IMR-90 (cell line): ENCODE data around the gene CTSO. TPM values are rescaled to one million over a fixed set of nuclear protein-coding genes. Genes with fewer than 3 reads are reported as not detected.

Experiments
- ATAC-seq: fragments of 200-7000 bp; cut with Tn5 transposase; 2 replicates; pipeline ENCODE4 v1.9.1; 2020; ENCODE audit warnings: low read depth, mild to moderate bottlenecking, moderate library complexity
- BruUV-seq: library from RNA; stranded (reverse); fragments of 400-500 nt; replicated peaks from 2 replicates; lab custom pipeline; 2021; lab: Mats Ljungman, UMichigan
- CTCF ChIA-PET: fragments of 300-600 bp; formaldehyde crosslinking; extraction: SDS; loops from one replicate; lab custom pipeline; 2021; ENCODE audit warnings: antibody characterized with exemption; lab: Yijun Ruan, JAX
- POLR2A ChIA-PET: fragments of 300-600 bp; sonication (Branson Sonifier 250); formaldehyde crosslinking; loops from one replicate; lab custom pipeline; 2022; ENCODE audit warnings: antibody characterized with exemption; ENCODE audit not compliant: unreplicated experiment; lab: Charles Lee
- DNase-seq: peaks from one replicate; pipeline ENCODE4 v3.0.0; 2013
- H2AFZ ChIP-seq: replicated peaks from 2 replicates; pipeline ENCODE3; 2013; ENCODE audit warnings: low read length, mild to moderate bottlenecking; ENCODE audit not compliant: poor library complexity
- H2AK5ac ChIP-seq: 2 replicates; pipeline ENCODE4 v1.6.1; 2013; ENCODE audit warnings: low read depth, low read length, inconsistent platforms
- H2AK9ac ChIP-seq: replicated peaks from 2 replicates; pipeline ENCODE3; 2013; ENCODE audit warnings: mild to moderate bottlenecking, low read depth, low read length, moderate library complexity; ENCODE audit not compliant: poor library complexity
- H2BK120ac ChIP-seq: 2 replicates; pipeline ENCODE4 v1.6.1; 2013; ENCODE audit warnings: low read depth, low read length, inconsistent platforms
- H2BK15ac ChIP-seq: 3 replicates; pipeline ENCODE4 v1.6.1; 2013; ENCODE audit warnings: low read depth, low read length, inconsistent platforms
- H2BK20ac ChIP-seq: 2 replicates; pipeline ENCODE4 v1.6.1; 2013; ENCODE audit warnings: low read depth, mild to moderate bottlenecking, inconsistent platforms, low read length, moderate library complexity
- H2BK5ac ChIP-seq: 2 replicates; pipeline ENCODE4 v1.6.1; 2013; ENCODE audit warnings: mild to moderate bottlenecking, low read depth, low read length, inconsistent platforms; ENCODE audit not compliant: poor library complexity, severe bottlenecking
- H3K14ac ChIP-seq: replicated peaks from 2 replicates; pipeline ENCODE4 v1.6.1; 2013; ENCODE audit warnings: low read depth, low read length, inconsistent platforms
- H3K18ac ChIP-seq: 2 replicates; pipeline ENCODE4 v1.6.1; 2013; ENCODE audit warnings: low read depth, low read length, control low read depth
- H3K23ac ChIP-seq: 2 replicates; pipeline ENCODE4 v1.6.1; 2013; ENCODE audit warnings: low read depth, low read length, inconsistent platforms
- H3K27ac ChIP-seq: 2 replicates; pipeline ENCODE4 v1.5.1; 2013; ENCODE audit warnings: mild to moderate bottlenecking, control low read depth, low read length; ENCODE audit not compliant: insufficient read depth
- H3K27me3 ChIP-seq: 2 replicates; pipeline ENCODE4 v1.6.1; 2013; ENCODE audit warnings: low read length; ENCODE audit not compliant: control insufficient read depth, insufficient read depth
- H3K36me3 ChIP-seq: 2 replicates; pipeline ENCODE4 v1.6.1; 2013; ENCODE audit warnings: low read length, mixed read lengths; ENCODE audit not compliant: control insufficient read depth, insufficient read depth
- H3K4ac ChIP-seq: 2 replicates; pipeline ENCODE4 v1.6.1; 2013; ENCODE audit warnings: low read depth, low read length, inconsistent platforms
- H3K4me1 ChIP-seq: 2 replicates; pipeline ENCODE4 v1.6.1; 2013; ENCODE audit warnings: low read length, mixed read lengths; ENCODE audit not compliant: control insufficient read depth, insufficient read depth
- H3K4me2 ChIP-seq: 2 replicates; pipeline ENCODE4 v1.6.1; 2013; ENCODE audit warnings: low read depth, mild to moderate bottlenecking, control low read depth, low read length, moderate library complexity
- H3K4me3 ChIP-seq: 2 replicates; pipeline ENCODE4 v1.5.1; 2013; ENCODE audit warnings: low read depth, mild to moderate bottlenecking, control low read depth, low read length, moderate library complexity; ENCODE audit not compliant: insufficient read depth
- H3K56ac ChIP-seq: 2 replicates; pipeline ENCODE4 v1.6.1; 2013; ENCODE audit warnings: low read length, inconsistent platforms; ENCODE audit not compliant: insufficient read depth; ENCODE audit errors: extremely low read depth
- H3K79me1 ChIP-seq, 2 experiments: 2 replicates each; pipeline ENCODE4 v1.6.1; 2013; ENCODE audit warnings: low read length in 2 of 2, inconsistent platforms in 1 of 2, low read depth in 1 of 2
- H3K9ac ChIP-seq: 2 replicates; pipeline ENCODE4 v1.6.1; 2013; ENCODE audit warnings: low read depth, low read length, control low read depth
- H3K9me1 ChIP-seq: 2 replicates; pipeline ENCODE4 v1.6.1; 2013; ENCODE audit warnings: low read length, inconsistent platforms; ENCODE audit not compliant: insufficient read depth
- H3K9me3 ChIP-seq: 2 replicates; pipeline ENCODE4 v1.6.1; 2013; ENCODE audit warnings: low read length; ENCODE audit not compliant: control insufficient read depth, insufficient read depth
- H4K20me1 ChIP-seq: 2 replicates; pipeline ENCODE4 v1.6.1; 2013; ENCODE audit warnings: low read length, inconsistent platforms; ENCODE audit not compliant: insufficient read depth
- H4K5ac ChIP-seq: 2 replicates; pipeline ENCODE4 v1.6.1; 2013; ENCODE audit warnings: mild to moderate bottlenecking, low read depth, low read length, control low read depth
- H4K8ac ChIP-seq, 2 experiments: 2 replicates each; pipeline ENCODE4 v1.6.1; 2013; ENCODE audit warnings: low read depth in 2 of 2, low read length in 2 of 2, control low read depth in 1 of 2, inconsistent platforms in 1 of 2
- H4K91ac ChIP-seq: 2 replicates; pipeline ENCODE4 v1.6.1; 2013; ENCODE audit warnings: low read depth, low read length, inconsistent platforms; ENCODE audit not compliant: insufficient read depth
- BHLHE40 ChIP-seq: fragments of 150-350 bp; IDR thresholded peaks from 2 replicates; pipeline ENCODE4 v1.6.1; 2016; ENCODE audit warnings: mild to moderate bottlenecking, low read depth, low read length
- CEBPB ChIP-seq: IDR thresholded peaks from 2 replicates; pipeline ENCODE4 v1.6.1; 2012; ENCODE audit warnings: low read depth, low read length, improper control_type of control experiment
- CHD1 ChIP-seq: IDR thresholded peaks from 2 replicates; pipeline ENCODE4 v1.6.1; 2012; ENCODE audit warnings: low read depth, low read length, improper control_type of control experiment
- FOS ChIP-seq: fragments of 150-350 bp; IDR thresholded peaks from 2 replicates; pipeline ENCODE4 v1.6.1; 2016; ENCODE audit warnings: low read depth, low read length
- MAFK ChIP-seq: IDR thresholded peaks from 2 replicates; pipeline ENCODE4 v1.6.1; 2012; ENCODE audit warnings: low read depth, low read length, improper control_type of control experiment
- MAZ ChIP-seq: IDR thresholded peaks from 2 replicates; pipeline ENCODE4 v1.6.1; 2012; ENCODE audit warnings: low read depth, mild to moderate bottlenecking, low read length, improper control_type of control experiment, moderate library complexity, borderline replicate concordance
- MXI1 ChIP-seq: IDR thresholded peaks from 2 replicates; pipeline ENCODE4 v1.6.1; 2012; ENCODE audit warnings: low read depth, mild to moderate bottlenecking, low read length, moderate library complexity, borderline replicate concordance
- NFE2L2 ChIP-seq: fragments of 150-350 bp; IDR thresholded peaks from 2 replicates; pipeline ENCODE4 v1.6.1; 2016; ENCODE audit warnings: low read depth, mild to moderate bottlenecking, low read length
- POLR2A ChIP-seq: IDR thresholded peaks from 2 replicates; pipeline ENCODE4 v1.6.1; 2012; ENCODE audit warnings: mild to moderate bottlenecking, low read depth, low read length
- RAD21 ChIP-seq: IDR thresholded peaks from 2 replicates; pipeline ENCODE4 v1.6.1; 2012; ENCODE audit warnings: low read length, improper control_type of control experiment
- RCOR1 ChIP-seq: IDR thresholded peaks from 2 replicates; pipeline ENCODE4 v1.6.1; 2012; ENCODE audit warnings: mild to moderate bottlenecking, low read length, improper control_type of control experiment; ENCODE audit not compliant: insufficient replicate concordance
- RFX5 ChIP-seq: IDR thresholded peaks from 2 replicates; pipeline ENCODE4 v1.8.0; 2012; ENCODE audit warnings: low read depth, mild to moderate bottlenecking, low read length, moderate library complexity
- SMC3 ChIP-seq: fragments of 150-350 bp; IDR thresholded peaks from 2 replicates; pipeline ENCODE4 v1.6.1; 2016; ENCODE audit warnings: low read depth, mild to moderate bottlenecking, antibody characterized with exemption, low read length, moderate library complexity
- WGBS, 2 experiments: methylation state at CpG; one replicate each; pipeline versions ENCODE4 v1.1.5 to v1.1.7; 2013; ENCODE audit warnings: missing lambda C conversion rate in 2 of 2; ENCODE audit not compliant: insufficient read length in 1 of 2; ENCODE audit errors: extremely low coverage in 2 of 2; 5-methylcytosine and 5-hydroxymethylcytosine counted together
- dilution Hi-C: fragments of 300-500 bp; cut with HindIII; formaldehyde crosslinking; loops from one replicate; pipeline ENCODE4 v1.14.3; 2018; ENCODE audit warnings: low sequenced_read_pairs; ENCODE audit not compliant: unreplicated experiment
- in situ Hi-C: fragments of 300-500 bp; cut with MboI; formaldehyde crosslinking; loops from 3 replicates; pipeline ENCODE4 v1.14.3; 2019; ENCODE audit warnings: low sequenced_read_pairs, inconsistent platforms, mixed read lengths
- intact Hi-C: fragments of 100-400 bp; cut with micrococcal nuclease; formaldehyde crosslinking; loops from 2 replicates; pipeline ENCODE4 v1.10.0; 2022
- polyA plus RNA-seq, 3 experiments: library from polyadenylated mRNA; depleted of rRNA; stranded (reverse); fragments of >200 nt; gene quantifications; 2 replicates each; pipeline ENCODE4 v1.2.3, GENCODE V29; 2012; ENCODE audit warnings: low replicate concordance in 1 of 3
- total RNA-seq: library from RNA; depleted of rRNA; stranded (reverse); fragments of >200 nt; gene quantifications from 2 replicates; pipeline ENCODE4 v1.2.3, GENCODE V29; 2012
- TF ChIP-seq, protein P1 (sequence below): fragments of 150-350 bp; IDR thresholded peaks from 2 replicates; pipeline ENCODE4 v1.6.1; 2017; ENCODE audit warnings: mild to moderate bottlenecking, antibody characterized with exemption, low read length, low read depth
- TF ChIP-seq, protein P2 (sequence below): fragments of 150-350 bp; IDR thresholded peaks from 2 replicates; pipeline ENCODE4 v1.6.1; 2016; ENCODE audit warnings: low read depth, mild to moderate bottlenecking, low read length, moderate library complexity, borderline replicate concordance
- TF ChIP-seq, protein P3 (sequence below): conservative IDR thresholded peaks from 2 replicates; pipeline ENCODE4 v1.5.1; 2012; ENCODE audit warnings: mild to moderate bottlenecking, low read depth, low read length, improper control_type of control experiment

CTSO gene
- total and polyA plus RNA-seq, 2 of the 4 experiments (the other 2 are of a cell fraction): 2.9 to 3.9 TPM

DNA sequence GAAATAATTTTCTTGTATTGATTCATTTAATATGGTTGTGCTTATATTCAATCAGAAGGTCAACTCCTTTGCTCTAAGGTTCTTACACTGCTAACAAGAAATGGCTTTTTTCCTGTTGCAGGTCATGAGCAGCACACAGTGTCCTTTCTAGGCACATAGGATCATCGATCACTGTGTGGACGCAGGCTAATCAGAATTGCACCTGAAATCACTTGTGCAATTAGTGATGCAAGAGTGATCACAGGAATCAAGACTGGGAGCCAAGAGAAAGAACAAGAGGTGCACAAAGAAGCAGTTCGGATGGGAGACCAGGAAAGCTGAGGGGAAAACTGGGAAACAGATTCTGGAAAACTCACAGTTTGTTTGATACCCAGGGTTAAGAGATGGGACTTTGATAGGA lies 29.0 kb downstream of the CTSO start:
- Histone ChIP-seq H2BK20ac (no peak overlapping the region), H3K4me1 (no peaks in the 10 kb centered on the region), H3K9ac (no peak overlapping the region), H4K5ac (no peak overlapping the region), H3K23ac (no peak overlapping the region), H4K91ac (no peak overlapping the region), H4K8ac (no peak overlapping the region), H3K4me2 (no peak overlapping the region), H3K9me3 (no peaks in the 10 kb centered on the region), H3K4me3 (no peak overlapping the region), H2BK15ac (no peak overlapping the region), H3K56ac (peak overlapping the region; percentile 10; the same call in 1 of the 2 replicates), H2AK5ac (no peak overlapping the region), H3K9me1 (no peaks in the 10 kb centered on the region), H2AK9ac (no peak overlapping the region), H3K79me1 (no peaks in the 10 kb centered on the region), H3K4ac (no peak overlapping the region), H2BK120ac (no peak overlapping the region), H4K20me1 (no peaks in the 10 kb centered on the region), H3K36me3 (no peaks in the 10 kb centered on the region), H2AFZ (no peak overlapping the region), H2BK5ac (no peak overlapping the region), H3K14ac (no peak overlapping the region), H3K27ac (no peak overlapping the region), H3K27me3 (no peaks in the 10 kb centered on the region), H3K18ac (no peak overlapping the region)
- dilution Hi-C loops: no loop called here
- DNase-seq (no peak), ATAC-seq (no peak)
- TSS peak; percentile 95 for BruUV-seq
- POLR2A ChIA-PET: no interaction called here
- intact Hi-C loops: no loop called here
- 81% methylated on average over 2 of the region's 3 CpGs; no CpG with 5 or more reads in 1 of the 2 experiments for WGBS, 2 experiments
- CTCF ChIA-PET: no interaction called here
- in situ Hi-C loops: no loop called here
- TF ChIP-seq SMC3 (no peak), MAFK (no peak), RCOR1 (no peak), MAZ (no peak), POLR2A (no peak), NFE2L2 (no peak), CEBPB (no peak), CHD1 (no peak), RFX5 (no peak), FOS (no peak), RAD21 (no peak), MXI1 (no peak), BHLHE40 (no peak)
- TF ChIP-seq, protein P1, sequence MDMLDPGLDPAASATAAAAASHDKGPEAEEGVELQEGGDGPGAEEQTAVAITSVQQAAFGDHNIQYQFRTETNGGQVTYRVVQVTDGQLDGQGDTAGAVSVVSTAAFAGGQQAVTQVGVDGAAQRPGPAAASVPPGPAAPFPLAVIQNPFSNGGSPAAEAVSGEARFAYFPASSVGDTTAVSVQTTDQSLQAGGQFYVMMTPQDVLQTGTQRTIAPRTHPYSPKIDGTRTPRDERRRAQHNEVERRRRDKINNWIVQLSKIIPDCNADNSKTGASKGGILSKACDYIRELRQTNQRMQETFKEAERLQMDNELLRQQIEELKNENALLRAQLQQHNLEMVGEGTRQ: no peak
- TF ChIP-seq, protein P2, sequence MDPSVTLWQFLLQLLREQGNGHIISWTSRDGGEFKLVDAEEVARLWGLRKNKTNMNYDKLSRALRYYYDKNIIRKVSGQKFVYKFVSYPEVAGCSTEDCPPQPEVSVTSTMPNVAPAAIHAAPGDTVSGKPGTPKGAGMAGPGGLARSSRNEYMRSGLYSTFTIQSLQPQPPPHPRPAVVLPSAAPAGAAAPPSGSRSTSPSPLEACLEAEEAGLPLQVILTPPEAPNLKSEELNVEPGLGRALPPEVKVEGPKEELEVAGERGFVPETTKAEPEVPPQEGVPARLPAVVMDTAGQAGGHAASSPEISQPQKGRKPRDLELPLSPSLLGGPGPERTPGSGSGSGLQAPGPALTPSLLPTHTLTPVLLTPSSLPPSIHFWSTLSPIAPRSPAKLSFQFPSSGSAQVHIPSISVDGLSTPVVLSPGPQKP: no peak
- TF ChIP-seq, protein P3, sequence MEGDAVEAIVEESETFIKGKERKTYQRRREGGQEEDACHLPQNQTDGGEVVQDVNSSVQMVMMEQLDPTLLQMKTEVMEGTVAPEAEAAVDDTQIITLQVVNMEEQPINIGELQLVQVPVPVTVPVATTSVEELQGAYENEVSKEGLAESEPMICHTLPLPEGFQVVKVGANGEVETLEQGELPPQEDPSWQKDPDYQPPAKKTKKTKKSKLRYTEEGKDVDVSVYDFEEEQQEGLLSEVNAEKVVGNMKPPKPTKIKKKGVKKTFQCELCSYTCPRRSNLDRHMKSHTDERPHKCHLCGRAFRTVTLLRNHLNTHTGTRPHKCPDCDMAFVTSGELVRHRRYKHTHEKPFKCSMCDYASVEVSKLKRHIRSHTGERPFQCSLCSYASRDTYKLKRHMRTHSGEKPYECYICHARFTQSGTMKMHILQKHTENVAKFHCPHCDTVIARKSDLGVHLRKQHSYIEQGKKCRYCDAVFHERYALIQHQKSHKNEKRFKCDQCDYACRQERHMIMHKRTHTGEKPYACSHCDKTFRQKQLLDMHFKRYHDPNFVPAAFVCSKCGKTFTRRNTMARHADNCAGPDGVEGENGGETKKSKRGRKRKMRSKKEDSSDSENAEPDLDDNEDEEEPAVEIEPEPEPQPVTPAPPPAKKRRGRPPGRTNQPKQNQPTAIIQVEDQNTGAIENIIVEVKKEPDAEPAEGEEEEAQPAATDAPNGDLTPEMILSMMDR: no peak
